Measurements from ENCODE around the gene FAM149A.

The FAM149A gene

GRCh38 chr4:186167605-186168004, 63.1 kb downstream of the FAM149A start:
- H3K79me2 ChIP-seq (ENCODE audit: insufficient read depth, low read length), result no peaks in the 10 kb centered on the region
- H4K20me1 ChIP-seq (ENCODE audit: low read depth, low read length), result no peaks in the 10 kb centered on the region
- H3K4me3 ChIP-seq (ENCODE audit: insufficient read depth, low read length, poor library complexity, severe bottlenecking), result no peak overlapping the region
- no peak for TF ChIP-seq CTCF (IDR thresholded peaks at IDR 0.05; ENCODE audit: insufficient read depth, low read length, poor library complexity, severe bottlenecking)
- no peak for TF ChIP-seq EZH2phosphoT487 (conservative IDR thresholded peaks at IDR 0.05; ENCODE audit: low read length)
- H3K27ac ChIP-seq (ENCODE audit: low read depth, low read length), result no peak overlapping the region
- H3F3A ChIP-seq (ENCODE audit: insufficient read depth), result no peaks in the 10 kb centered on the region
- no peaks in the 10 kb centered on the region for H3K9me2 ChIP-seq (replicated peaks; ENCODE audit: insufficient read depth, low read length)
- no peaks in the 10 kb centered on the region for H3K9me3 ChIP-seq (ENCODE audit: insufficient read depth, low read length)
- no peak overlapping the region for H2AFZ ChIP-seq (ENCODE audit: low read depth, low read length, severe bottlenecking)
- H3K4me2 ChIP-seq (ENCODE audit: low read depth, low read length, poor library complexity, severe bottlenecking), result no peak overlapping the region
- no peaks in the 10 kb centered on the region for H3K36me3 ChIP-seq (ENCODE audit: low read length)
- H3K27me3 ChIP-seq (ENCODE audit: low read length), result no peaks in the 10 kb centered on the region
- no peak overlapping the region for H3K9ac ChIP-seq (ENCODE audit: low read length)

- Histone ChIP-seq H3K9me3 (ENCODE audit: insufficient read depth, low read length) (no peaks in the 10 kb centered on the region), H3F3A (ENCODE audit: insufficient read depth) (no peaks in the 10 kb centered on the region), H3K4me2 (ENCODE audit: low read depth, low read length, poor library complexity, severe bottlenecking) (no peak overlapping the region), H3K4me3 (ENCODE audit: insufficient read depth, low read length, poor library complexity, severe bottlenecking) (no peak overlapping the region), H2AFZ (ENCODE audit: low read depth, low read length, severe bottlenecking) (no peak overlapping the region), H3K9ac (ENCODE audit: low read length) (no peak overlapping the region), H3K27me3 (ENCODE audit: low read length) (no peaks in the 10 kb centered on the region), H3K27ac (ENCODE audit: low read depth, low read length) (no peak overlapping the region), H3K9me2 (replicated peaks; ENCODE audit: insufficient read depth, low read length) (no peaks in the 10 kb centered on the region), H3K79me2 (ENCODE audit: insufficient read depth, low read length) (no peaks in the 10 kb centered on the region), H3K36me3 (ENCODE audit: low read length) (no peaks in the 10 kb centered on the region), H4K20me1 (ENCODE audit: low read depth, low read length) (no peaks in the 10 kb centered on the region)
- TF ChIP-seq CTCF (IDR thresholded peaks at IDR 0.05; ENCODE audit: insufficient read depth, low read length, poor library complexity, severe bottlenecking), result no peak
- TF ChIP-seq EZH2phosphoT487 (conservative IDR thresholded peaks at IDR 0.05; ENCODE audit: low read length), result no peak
Measured at GRCh38 chr4:186168750-186169149, 64.2 kb downstream of the FAM149A start.

GRCh38 chr4:186169333-186169944, 64.9 kb downstream of the FAM149A start:
- Histone ChIP-seq H3K9me3 (ENCODE audit: insufficient read depth, low read length) (no peaks in the 10 kb centered on the region), H3K4me2 (ENCODE audit: low read depth, low read length, poor library complexity, severe bottlenecking) (no peak overlapping the region), H3K27ac (ENCODE audit: low read depth, low read length) (no peak overlapping the region), H3F3A (ENCODE audit: insufficient read depth) (no peaks in the 10 kb centered on the region), H4K20me1 (ENCODE audit: low read depth, low read length) (no peaks in the 10 kb centered on the region), H3K79me2 (ENCODE audit: insufficient read depth, low read length) (no peaks in the 10 kb centered on the region), H2AFZ (ENCODE audit: low read depth, low read length, severe bottlenecking) (no peak overlapping the region), H3K9ac (ENCODE audit: low read length) (no peak overlapping the region), H3K4me3 (ENCODE audit: insufficient read depth, low read length, poor library complexity, severe bottlenecking) (no peak overlapping the region), H3K9me2 (replicated peaks; ENCODE audit: insufficient read depth, low read length) (no peaks in the 10 kb centered on the region), H3K27me3 (ENCODE audit: low read length) (no peaks in the 10 kb centered on the region), H3K36me3 (ENCODE audit: low read length) (no peaks in the 10 kb centered on the region)
- no peak for TF ChIP-seq EZH2phosphoT487 (conservative IDR thresholded peaks at IDR 0.05; ENCODE audit: low read length)
- no peak for TF ChIP-seq CTCF (IDR thresholded peaks at IDR 0.05; ENCODE audit: insufficient read depth, low read length, poor library complexity, severe bottlenecking)
